GM23338 (cell line): Measurements from ENCODE around the gene CLEC17A.

Source experiments
- CREB1 ChIP-seq: fragments of 250-450 bp; sonication (Bioruptor Pico); IDR thresholded peaks from 2 replicates; pipeline ENCODE4 v1.5.0; 2020; ENCODE audit warnings: low read depth, mild to moderate bottlenecking, moderate library complexity
- EZH2 ChIP-seq: fragments of 200-600 bp; sonication (generic); IDR thresholded peaks from one replicate; pipeline ENCODE4 v1.8.0; 2017; ENCODE audit warnings: antibody characterized with exemption, mild to moderate bottlenecking, low read depth; ENCODE audit not compliant: unreplicated experiment
- EZH2phosphoT487 ChIP-seq: fragments of 200-600 bp; sonication (generic); IDR thresholded peaks from one replicate; pipeline ENCODE4 v1.8.1; 2018; ENCODE audit warnings: antibody characterized with exemption; ENCODE audit not compliant: unreplicated experiment
- JUNB ChIP-seq: IDR thresholded peaks from one replicate; pipeline ENCODE4 v1.6.1; 2016; ENCODE audit warnings: antibody characterized with exemption; ENCODE audit not compliant: unreplicated experiment
- POLR2AphosphoS5 ChIP-seq: IDR thresholded peaks from 2 replicates; pipeline ENCODE4 v1.6.1; 2016; ENCODE audit warnings: antibody characterized with exemption, low read depth
- ZNF114 ChIP-seq: fragments of 250-450 bp; sonication (Bioruptor Pico); IDR thresholded peaks from 2 replicates; pipeline ENCODE4 v1.5.0; 2020; ENCODE audit warnings: mild to moderate bottlenecking, moderate library complexity
- ZNF331 ChIP-seq: fragments of 250-450 bp; sonication (Bioruptor Pico); IDR thresholded peaks from 2 replicates; pipeline ENCODE4 v1.5.0; 2020; ENCODE audit warnings: low read depth, mild to moderate bottlenecking, moderate library complexity
- TF ChIP-seq, protein P1 (sequence below), 2 experiments: fragments of 200-600 bp in 1 of 2; sonication (generic) in 1 of 2; conservative IDR thresholded peaks; 2 replicates each; pipeline versions ENCODE4 v1.5.1 to v1.6.1; 2016 to 2017; ENCODE audit warnings: antibody characterized with exemption in 2 of 2, low read depth in 2 of 2, mild to moderate bottlenecking in 2 of 2, moderate library complexity in 1 of 2
- TF ChIP-seq, protein P2 (sequence below): IDR thresholded peaks from one replicate; pipeline ENCODE4 v1.6.1; 2018; ENCODE audit warnings: antibody characterized with exemption; ENCODE audit not compliant: unreplicated experiment

DNA sequence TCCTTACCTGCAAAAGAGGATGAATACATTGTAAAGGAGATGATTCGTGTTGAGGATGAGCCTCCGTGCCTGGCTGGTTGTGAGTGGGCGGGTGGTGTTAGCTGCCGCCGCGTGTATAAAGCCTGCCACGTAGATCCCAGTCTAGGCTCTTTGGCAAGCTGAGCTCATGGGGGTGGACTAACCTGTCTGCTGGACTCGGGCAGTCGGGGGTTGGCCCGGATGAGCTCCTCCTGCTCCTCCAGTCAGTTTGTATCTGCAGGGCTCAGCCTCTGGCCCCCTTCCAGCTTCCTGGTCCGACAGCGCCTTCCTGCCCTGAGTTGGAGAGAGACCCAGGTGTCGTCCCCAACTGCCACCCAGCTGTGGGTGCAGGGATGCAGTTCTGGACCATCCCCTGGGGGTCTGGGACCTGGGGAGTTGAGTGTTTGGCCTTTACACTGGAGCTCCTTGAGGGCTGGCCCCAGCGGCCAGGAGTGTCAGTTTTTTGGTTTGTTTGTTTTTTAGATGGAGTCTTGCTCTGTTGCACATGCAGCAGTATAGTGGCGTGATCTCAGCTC, 32.6 kb upstream of the CLEC17A start:
- TF ChIP-seq, protein P1, sequence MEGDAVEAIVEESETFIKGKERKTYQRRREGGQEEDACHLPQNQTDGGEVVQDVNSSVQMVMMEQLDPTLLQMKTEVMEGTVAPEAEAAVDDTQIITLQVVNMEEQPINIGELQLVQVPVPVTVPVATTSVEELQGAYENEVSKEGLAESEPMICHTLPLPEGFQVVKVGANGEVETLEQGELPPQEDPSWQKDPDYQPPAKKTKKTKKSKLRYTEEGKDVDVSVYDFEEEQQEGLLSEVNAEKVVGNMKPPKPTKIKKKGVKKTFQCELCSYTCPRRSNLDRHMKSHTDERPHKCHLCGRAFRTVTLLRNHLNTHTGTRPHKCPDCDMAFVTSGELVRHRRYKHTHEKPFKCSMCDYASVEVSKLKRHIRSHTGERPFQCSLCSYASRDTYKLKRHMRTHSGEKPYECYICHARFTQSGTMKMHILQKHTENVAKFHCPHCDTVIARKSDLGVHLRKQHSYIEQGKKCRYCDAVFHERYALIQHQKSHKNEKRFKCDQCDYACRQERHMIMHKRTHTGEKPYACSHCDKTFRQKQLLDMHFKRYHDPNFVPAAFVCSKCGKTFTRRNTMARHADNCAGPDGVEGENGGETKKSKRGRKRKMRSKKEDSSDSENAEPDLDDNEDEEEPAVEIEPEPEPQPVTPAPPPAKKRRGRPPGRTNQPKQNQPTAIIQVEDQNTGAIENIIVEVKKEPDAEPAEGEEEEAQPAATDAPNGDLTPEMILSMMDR (conservative IDR thresholded peaks at IDR 0.05; ENCODE audit: low read depth in 2 of 2) = no peak
- TF ChIP-seq, protein P2, sequence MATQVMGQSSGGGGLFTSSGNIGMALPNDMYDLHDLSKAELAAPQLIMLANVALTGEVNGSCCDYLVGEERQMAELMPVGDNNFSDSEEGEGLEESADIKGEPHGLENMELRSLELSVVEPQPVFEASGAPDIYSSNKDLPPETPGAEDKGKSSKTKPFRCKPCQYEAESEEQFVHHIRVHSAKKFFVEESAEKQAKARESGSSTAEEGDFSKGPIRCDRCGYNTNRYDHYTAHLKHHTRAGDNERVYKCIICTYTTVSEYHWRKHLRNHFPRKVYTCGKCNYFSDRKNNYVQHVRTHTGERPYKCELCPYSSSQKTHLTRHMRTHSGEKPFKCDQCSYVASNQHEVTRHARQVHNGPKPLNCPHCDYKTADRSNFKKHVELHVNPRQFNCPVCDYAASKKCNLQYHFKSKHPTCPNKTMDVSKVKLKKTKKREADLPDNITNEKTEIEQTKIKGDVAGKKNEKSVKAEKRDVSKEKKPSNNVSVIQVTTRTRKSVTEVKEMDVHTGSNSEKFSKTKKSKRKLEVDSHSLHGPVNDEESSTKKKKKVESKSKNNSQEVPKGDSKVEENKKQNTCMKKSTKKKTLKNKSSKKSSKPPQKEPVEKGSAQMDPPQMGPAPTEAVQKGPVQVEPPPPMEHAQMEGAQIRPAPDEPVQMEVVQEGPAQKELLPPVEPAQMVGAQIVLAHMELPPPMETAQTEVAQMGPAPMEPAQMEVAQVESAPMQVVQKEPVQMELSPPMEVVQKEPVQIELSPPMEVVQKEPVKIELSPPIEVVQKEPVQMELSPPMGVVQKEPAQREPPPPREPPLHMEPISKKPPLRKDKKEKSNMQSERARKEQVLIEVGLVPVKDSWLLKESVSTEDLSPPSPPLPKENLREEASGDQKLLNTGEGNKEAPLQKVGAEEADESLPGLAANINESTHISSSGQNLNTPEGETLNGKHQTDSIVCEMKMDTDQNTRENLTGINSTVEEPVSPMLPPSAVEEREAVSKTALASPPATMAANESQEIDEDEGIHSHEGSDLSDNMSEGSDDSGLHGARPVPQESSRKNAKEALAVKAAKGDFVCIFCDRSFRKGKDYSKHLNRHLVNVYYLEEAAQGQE = no peak
- no peak for TF ChIP-seq CREB1
- no peak for TF ChIP-seq POLR2AphosphoS5
- TF ChIP-seq EZH2phosphoT487 = no peak
- TF ChIP-seq EZH2 = no peak
- TF ChIP-seq ZNF331 = no peak
- TF ChIP-seq JUNB = no peak
- TF ChIP-seq ZNF114 = no peak
